HG03575 (cell line): Measurements from ENCODE around the gene FOXO3B.
"Not testable (repeated sequence)": the region's sequence is repeated elsewhere in the genome, so short reads cannot be mapped to it uniquely, and the experiment has no call there.

Experiments
- ATAC-seq: cut with Tn5 transposase; IDR thresholded peaks from one replicate; pipeline ENCODE4 v1.9.1; 2021; ENCODE audit not compliant: unreplicated experiment, insufficient number of reproducible peaks, low FRiP score; ENCODE audit errors: extremely low read depth

Gene FOXO3B

GRCh38 chr17:18666326-18666725 is 15.8 kb downstream of the FOXO3B start:
- not testable (repeated sequence) for ATAC-seq

- not testable (repeated sequence) for ATAC-seq
Observed at GRCh38 chr17:18661924-18662624, 20.0 kb downstream of the FOXO3B start.

- not testable (repeated sequence) for ATAC-seq
Observed at GRCh38 chr17:18650094-18650493, 32.0 kb downstream of the FOXO3B start.

- ATAC-seq: not testable (repeated sequence)
Observed at GRCh38 chr17:18644291-18644690, 37.8 kb downstream of the FOXO3B start, which contains the start of gene TBC1D28. TSS of gene TBC1D28 (minus strand) at chr17:18644391. CDS start at chr17:18641352, 3,039 bp downstream.

GRCh38 chr17:18643124-18643523 is 39.0 kb downstream of the FOXO3B start:
- ATAC-seq: not testable (repeated sequence)

GRCh38 chr17:18638357-18638756 is 43.8 kb downstream of the FOXO3B start:
- ATAC-seq: not testable (repeated sequence)

GRCh38 chr17:18636237-18636636 is 45.9 kb downstream of the FOXO3B start:
- not testable (repeated sequence) for ATAC-seq

- not testable (repeated sequence) for ATAC-seq
Observed at GRCh38 chr17:18635773-18636172, 46.3 kb downstream of the FOXO3B start.

- not testable (repeated sequence) for ATAC-seq
Observed at GRCh38 chr17:18634550-18635263, 47.4 kb downstream of the FOXO3B start.
